GM18868 (cell line): ENCODE data around the gene PRSS50.
"Not testable (repeated sequence)": the region's sequence is repeated elsewhere in the genome, so short reads cannot be mapped to it uniquely, and the experiment has no call there.

Experiments
- ATAC-seq: cut with Tn5 transposase; IDR thresholded peaks from one replicate; pipeline ENCODE4 v1.9.1; 2021; ENCODE audit warnings: mild to moderate bottlenecking, moderate library complexity; ENCODE audit not compliant: unreplicated experiment

The PRSS50 gene

GRCh38 chr3:46709721-46710120, 7.9 kb downstream of the PRSS50 start:
- no peak for ATAC-seq

- ATAC-seq, result no peak
These were observed 8.5 kb downstream of the PRSS50 start for GRCh38 chr3:46709157-46709654.

- no peak for ATAC-seq
These were observed 9.1 kb downstream of the PRSS50 start for GRCh38 chr3:46708401-46709156.

GRCh38 chr3:46707601-46708011, 10.1 kb downstream of the PRSS50 start:
- ATAC-seq, result no peak

GRCh38 chr3:46706771-46707582, 10.7 kb downstream of the PRSS50 start:
- ATAC-seq, result no peak

GRCh38 chr3:46705751-46706552, 11.7 kb downstream of the PRSS50 start:
- ATAC-seq, result no peak

- no peak for ATAC-seq
These were observed 12.6 kb downstream of the PRSS50 start for GRCh38 chr3:46705022-46705530.

GRCh38 chr3:46704346-46704745, 13.3 kb downstream of the PRSS50 start:
- ATAC-seq, result not testable (repeated sequence)

- ATAC-seq, result no peak
These were observed 14.6 kb downstream of the PRSS50 start for GRCh38 chr3:46703013-46703520.

- no peak for ATAC-seq
These were observed 15.2 kb downstream of the PRSS50 start for GRCh38 chr3:46702246-46703012.

GRCh38 chr3:46701181-46701939, 16.3 kb downstream of the PRSS50 start, which contains the start of gene TMIE:
Gene TMIE, plus strand, starts transcription at chr3:46701392. Its CDS starts 96 bp downstream, at chr3:46701488.
- ATAC-seq, result no peak

- ATAC-seq, result no peak
These were observed 16.9 kb downstream of the PRSS50 start for GRCh38 chr3:46700772-46701171.

GRCh38 chr3:46699676-46700523, 17.8 kb downstream of the PRSS50 start:
- ATAC-seq, result no peak

GRCh38 chr3:46695962-46696894, 21.4 kb downstream of the PRSS50 start:
- ATAC-seq, result no peak

- no peak for ATAC-seq
These were observed 22.3 kb downstream of the PRSS50 start for GRCh38 chr3:46695177-46695961.

- ATAC-seq, result no peak
These were observed 23.1 kb downstream of the PRSS50 start for GRCh38 chr3:46694520-46694919.
